ENCODE results near the gene C2CD4C.
"Not testable (repeated sequence)": the region's sequence is repeated elsewhere in the genome, so short reads cannot be mapped to it uniquely, and the experiment has no call there.

The C2CD4C gene

GRCh38 chr19:397941-398706 lies 10.8 kb downstream of the C2CD4C start:
- peak; percentile 6 for DNase-seq

GRCh38 chr19:397321-397720 lies 11.6 kb downstream of the C2CD4C start:
- DNase-seq, result peak; percentile 12

GRCh38 chr19:395467-395866 lies 13.5 kb downstream of the C2CD4C start:
- no peak for DNase-seq

GRCh38 chr19:394857-395256 lies 14.1 kb downstream of the C2CD4C start:
- DNase-seq, result not testable (repeated sequence)

GRCh38 chr19:393560-393959 lies 15.4 kb downstream of the C2CD4C start:
- not testable (repeated sequence) for DNase-seq

GRCh38 chr19:392375-392970 lies 16.5 kb downstream of the C2CD4C start:
- no peak for DNase-seq

- no peak for DNase-seq
Measured at GRCh38 chr19:391726-392374, 17.1 kb downstream of the C2CD4C start.

- no peak for DNase-seq
Measured at GRCh38 chr19:391207-391557, 17.8 kb downstream of the C2CD4C start.

GRCh38 chr19:390386-391206 lies 18.4 kb downstream of the C2CD4C start:
- DNase-seq, result no peak

GRCh38 chr19:389935-390289 lies 19.0 kb downstream of the C2CD4C start:
- no peak for DNase-seq

GRCh38 chr19:389255-389934 lies 19.6 kb downstream of the C2CD4C start:
- DNase-seq, result no peak

- DNase-seq, result no peak
Measured at GRCh38 chr19:388691-389090, 20.3 kb downstream of the C2CD4C start.

- DNase-seq, result no peak
Measured at GRCh38 chr19:387777-388176, 21.2 kb downstream of the C2CD4C start.

GRCh38 chr19:386632-387301 lies 22.2 kb downstream of the C2CD4C start:
- not testable (repeated sequence) for DNase-seq

- DNase-seq, result not testable (repeated sequence)
Measured at GRCh38 chr19:386189-386588, 22.8 kb downstream of the C2CD4C start.

- no peak for DNase-seq
Measured at GRCh38 chr19:384799-385169, 24.2 kb downstream of the C2CD4C start.

GRCh38 chr19:383922-384798 lies 24.8 kb downstream of the C2CD4C start:
- DNase-seq, result no peak

- no peak for DNase-seq
Measured at GRCh38 chr19:383040-383439, 25.9 kb downstream of the C2CD4C start.

GRCh38 chr19:382578-382977 lies 26.4 kb downstream of the C2CD4C start:
- DNase-seq, result not testable (repeated sequence)

GRCh38 chr19:381901-382300 lies 27.0 kb downstream of the C2CD4C start:
- not testable (repeated sequence) for DNase-seq

GRCh38 chr19:380618-381219 lies 28.2 kb downstream of the C2CD4C start:
- not testable (repeated sequence) for DNase-seq

Measured in right hindlimb (tissue), 1 donor.